ENCODE results near the gene HPS1. TPM values are rescaled to one million over a fixed set of nuclear protein-coding genes. Genes with fewer than 3 reads are reported as not detected.

HPS1 gene
- total and polyA plus RNA-seq, 2 experiments from 2014 or later: 21.4 to 51.2 TPM

DNA sequence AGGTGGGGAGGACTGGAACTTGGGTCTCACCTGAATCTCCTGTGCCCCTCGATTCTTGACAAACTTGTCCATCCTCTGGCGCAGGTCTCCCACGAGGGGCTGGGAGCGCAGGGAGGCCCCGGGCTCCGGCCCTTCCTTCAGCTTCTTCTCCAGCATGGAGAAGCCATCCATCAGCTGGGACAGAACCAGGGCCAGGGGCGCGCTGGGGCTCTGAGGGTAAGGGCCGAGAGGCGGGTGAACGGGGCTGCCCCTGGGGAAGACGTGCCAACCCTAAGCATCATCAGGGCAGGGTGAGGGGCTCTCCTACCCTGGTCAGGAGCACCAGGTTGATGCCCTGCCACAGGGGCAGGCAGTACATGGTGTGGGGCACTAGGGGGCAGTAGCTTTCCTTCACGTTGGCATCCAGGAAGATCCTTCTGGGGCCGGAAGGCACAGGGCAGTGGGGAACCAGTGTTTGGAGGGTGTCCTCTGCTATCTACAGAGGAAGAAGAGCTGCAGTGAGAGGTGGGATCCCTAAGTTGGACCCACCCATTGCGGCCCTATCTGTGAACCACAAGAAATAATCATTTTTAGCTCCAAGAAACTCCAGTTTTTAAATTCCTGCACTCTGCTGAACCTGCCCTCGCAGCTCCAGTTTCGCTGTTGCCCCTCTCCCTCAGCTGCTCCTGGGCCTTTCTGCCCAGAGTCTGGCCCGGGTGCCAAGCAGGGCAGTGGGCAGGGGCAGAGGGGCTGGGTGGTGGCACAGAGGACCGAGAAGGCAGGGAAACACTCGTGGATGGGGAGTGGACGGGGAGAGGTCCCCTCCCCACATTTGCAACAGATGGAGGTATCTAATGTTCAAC lies 21.0 kb downstream of the HPS1 start:
- H3K27me3 ChIP-seq (ENCODE audit: insufficient read depth): no peaks in the 10 kb centered on the region
- Mint-ChIP-seq H3K27me3 (ENCODE audit: insufficient read depth, low read depth, poor library complexity) (peaks cover 7% of the 10 kb centered on the region), H3K9me3 (peaks cover 1% of the 10 kb centered on the region; the same call in 1 of the 3 replicates), H3K4me1 (no peaks in the 10 kb centered on the region), H3K4me3 (no peak overlapping the region), H3K36me3 (ENCODE audit: low read depth) (peaks cover 9% of the 10 kb centered on the region), H3K27ac (no peak overlapping the region)
- H3K4me1 ChIP-seq (ENCODE audit: insufficient read depth): no peaks in the 10 kb centered on the region
- no peaks in the 10 kb centered on the region for H3F3A ChIP-seq (replicated peaks; ENCODE audit: low read depth)
- no peaks in the 10 kb centered on the region for H3K79me2 ChIP-seq (replicated peaks; ENCODE audit: insufficient read depth)
- no peaks in the 10 kb centered on the region; the same call in 1 of the 2 replicates for H4K20me1 ChIP-seq (replicated peaks; ENCODE audit: insufficient read depth)
- H2AFZ ChIP-seq: no peak overlapping the region
- DNase-seq (ENCODE audit: low spot score) (peak; percentile 87), ATAC-seq (peak; percentile 87)
- H3K9me2 ChIP-seq (ENCODE audit: insufficient read depth): no peaks in the 10 kb centered on the region
- no peak overlapping the region for H3K4me3 ChIP-seq
- TF ChIP-seq, protein P1, sequence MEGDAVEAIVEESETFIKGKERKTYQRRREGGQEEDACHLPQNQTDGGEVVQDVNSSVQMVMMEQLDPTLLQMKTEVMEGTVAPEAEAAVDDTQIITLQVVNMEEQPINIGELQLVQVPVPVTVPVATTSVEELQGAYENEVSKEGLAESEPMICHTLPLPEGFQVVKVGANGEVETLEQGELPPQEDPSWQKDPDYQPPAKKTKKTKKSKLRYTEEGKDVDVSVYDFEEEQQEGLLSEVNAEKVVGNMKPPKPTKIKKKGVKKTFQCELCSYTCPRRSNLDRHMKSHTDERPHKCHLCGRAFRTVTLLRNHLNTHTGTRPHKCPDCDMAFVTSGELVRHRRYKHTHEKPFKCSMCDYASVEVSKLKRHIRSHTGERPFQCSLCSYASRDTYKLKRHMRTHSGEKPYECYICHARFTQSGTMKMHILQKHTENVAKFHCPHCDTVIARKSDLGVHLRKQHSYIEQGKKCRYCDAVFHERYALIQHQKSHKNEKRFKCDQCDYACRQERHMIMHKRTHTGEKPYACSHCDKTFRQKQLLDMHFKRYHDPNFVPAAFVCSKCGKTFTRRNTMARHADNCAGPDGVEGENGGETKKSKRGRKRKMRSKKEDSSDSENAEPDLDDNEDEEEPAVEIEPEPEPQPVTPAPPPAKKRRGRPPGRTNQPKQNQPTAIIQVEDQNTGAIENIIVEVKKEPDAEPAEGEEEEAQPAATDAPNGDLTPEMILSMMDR (conservative IDR thresholded peaks at IDR 0.05; ENCODE audit: low read depth in 2 of 2): peak; percentile 74 to 93
- no peak for TF ChIP-seq CREB1 (CRISPR knock-in tag; IDR thresholded peaks at IDR 0.05; ENCODE audit: low read depth)
- no peak overlapping the region for H3K27ac ChIP-seq (ENCODE audit: low read depth)
- no peak overlapping the region for H3K4me2 ChIP-seq
- no peaks in the 10 kb centered on the region for H3K36me3 ChIP-seq (ENCODE audit: insufficient read depth)

DNA sequence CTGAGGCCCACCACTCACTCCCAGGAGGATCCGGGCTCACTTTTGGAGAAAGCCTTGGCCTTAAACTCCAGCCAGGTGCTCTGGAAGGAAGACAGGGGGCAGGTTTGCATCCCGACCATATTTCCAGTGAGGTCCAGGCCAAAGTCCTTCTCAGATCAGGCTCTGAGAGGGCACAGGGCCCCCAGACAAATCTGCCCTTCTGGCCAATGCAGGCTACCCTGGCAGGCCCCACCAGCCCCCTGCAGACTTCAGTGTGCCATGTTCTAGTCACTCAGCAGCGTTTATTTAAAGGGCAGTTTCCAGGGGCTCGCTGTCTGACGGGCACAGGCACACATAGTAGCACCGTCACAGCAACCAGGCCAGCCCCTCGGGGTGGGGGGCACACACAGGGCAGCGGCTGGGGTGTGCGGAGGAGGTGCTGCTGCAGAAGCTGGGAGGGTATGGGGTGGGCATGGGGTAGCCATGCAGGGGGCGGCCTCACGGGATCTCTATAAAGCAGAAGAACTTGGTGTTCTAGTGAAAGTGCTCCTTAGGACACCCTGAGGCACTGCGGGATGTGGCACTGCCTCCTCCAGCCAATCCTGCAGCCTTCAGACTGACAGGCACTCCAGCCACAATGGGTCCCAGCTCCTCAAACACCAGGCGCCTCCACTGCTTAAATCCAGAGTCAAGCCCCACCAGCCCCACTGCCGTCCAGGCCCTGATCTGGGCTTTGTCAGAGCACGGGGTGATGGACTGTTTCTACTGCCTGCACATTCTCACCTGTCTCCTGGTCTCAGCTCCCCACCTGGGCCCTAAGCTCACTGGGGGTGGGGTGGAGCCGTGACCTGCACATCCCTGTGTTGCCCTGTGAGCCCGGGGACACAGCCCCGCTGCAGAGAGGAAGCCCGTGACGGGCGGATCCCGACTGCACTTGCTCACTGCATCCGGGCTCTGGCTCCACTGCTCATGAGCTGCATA lies 22.2 kb downstream of the HPS1 start:
- Mint-ChIP-seq H3K4me3 (no peak overlapping the region), H3K36me3 (ENCODE audit: low read depth) (peaks cover 4% of the 10 kb centered on the region; the same call in 1 of the 3 replicates), H3K4me1 (no peaks in the 10 kb centered on the region), H3K9me3 (no peaks in the 10 kb centered on the region), H3K27ac (no peak overlapping the region), H3K27me3 (ENCODE audit: insufficient read depth, low read depth, poor library complexity) (peaks cover 4% of the 10 kb centered on the region)
- no peaks in the 10 kb centered on the region; the same call in 1 of the 2 replicates for H4K20me1 ChIP-seq (replicated peaks; ENCODE audit: insufficient read depth)
- H3K4me1 ChIP-seq (ENCODE audit: insufficient read depth): no peaks in the 10 kb centered on the region
- DNase-seq (ENCODE audit: low spot score): no peak
- no peaks in the 10 kb centered on the region for H3F3A ChIP-seq (replicated peaks; ENCODE audit: low read depth)
- H3K27ac ChIP-seq (ENCODE audit: low read depth): no peak overlapping the region
- no peak overlapping the region for H3K4me2 ChIP-seq
- H2AFZ ChIP-seq: no peak overlapping the region
- no peaks in the 10 kb centered on the region for H3K27me3 ChIP-seq (ENCODE audit: insufficient read depth)
- ATAC-seq: no peak
- H3K36me3 ChIP-seq (ENCODE audit: insufficient read depth): no peaks in the 10 kb centered on the region
- H3K9me2 ChIP-seq (ENCODE audit: insufficient read depth): no peaks in the 10 kb centered on the region
- no peaks in the 10 kb centered on the region for H3K79me2 ChIP-seq (replicated peaks; ENCODE audit: insufficient read depth)
- no peak overlapping the region for H3K4me3 ChIP-seq
- no peak for TF ChIP-seq JUNB (IDR thresholded peaks at IDR 0.05; ENCODE audit: unreplicated experiment)
- TF ChIP-seq POLR2AphosphoS5 (IDR thresholded peaks at IDR 0.05; ENCODE audit: low read depth): no peak
- TF ChIP-seq, protein P2, sequence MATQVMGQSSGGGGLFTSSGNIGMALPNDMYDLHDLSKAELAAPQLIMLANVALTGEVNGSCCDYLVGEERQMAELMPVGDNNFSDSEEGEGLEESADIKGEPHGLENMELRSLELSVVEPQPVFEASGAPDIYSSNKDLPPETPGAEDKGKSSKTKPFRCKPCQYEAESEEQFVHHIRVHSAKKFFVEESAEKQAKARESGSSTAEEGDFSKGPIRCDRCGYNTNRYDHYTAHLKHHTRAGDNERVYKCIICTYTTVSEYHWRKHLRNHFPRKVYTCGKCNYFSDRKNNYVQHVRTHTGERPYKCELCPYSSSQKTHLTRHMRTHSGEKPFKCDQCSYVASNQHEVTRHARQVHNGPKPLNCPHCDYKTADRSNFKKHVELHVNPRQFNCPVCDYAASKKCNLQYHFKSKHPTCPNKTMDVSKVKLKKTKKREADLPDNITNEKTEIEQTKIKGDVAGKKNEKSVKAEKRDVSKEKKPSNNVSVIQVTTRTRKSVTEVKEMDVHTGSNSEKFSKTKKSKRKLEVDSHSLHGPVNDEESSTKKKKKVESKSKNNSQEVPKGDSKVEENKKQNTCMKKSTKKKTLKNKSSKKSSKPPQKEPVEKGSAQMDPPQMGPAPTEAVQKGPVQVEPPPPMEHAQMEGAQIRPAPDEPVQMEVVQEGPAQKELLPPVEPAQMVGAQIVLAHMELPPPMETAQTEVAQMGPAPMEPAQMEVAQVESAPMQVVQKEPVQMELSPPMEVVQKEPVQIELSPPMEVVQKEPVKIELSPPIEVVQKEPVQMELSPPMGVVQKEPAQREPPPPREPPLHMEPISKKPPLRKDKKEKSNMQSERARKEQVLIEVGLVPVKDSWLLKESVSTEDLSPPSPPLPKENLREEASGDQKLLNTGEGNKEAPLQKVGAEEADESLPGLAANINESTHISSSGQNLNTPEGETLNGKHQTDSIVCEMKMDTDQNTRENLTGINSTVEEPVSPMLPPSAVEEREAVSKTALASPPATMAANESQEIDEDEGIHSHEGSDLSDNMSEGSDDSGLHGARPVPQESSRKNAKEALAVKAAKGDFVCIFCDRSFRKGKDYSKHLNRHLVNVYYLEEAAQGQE (IDR thresholded peaks at IDR 0.05; ENCODE audit: unreplicated experiment): no peak
- TF ChIP-seq, protein P1 (conservative IDR thresholded peaks at IDR 0.05; ENCODE audit: low read depth in 2 of 2): no peak
- no peak for TF ChIP-seq EZH2 (IDR thresholded peaks at IDR 0.05; ENCODE audit: low read depth, unreplicated experiment)
- TF ChIP-seq ZNF331 (CRISPR knock-in tag; IDR thresholded peaks at IDR 0.05; ENCODE audit: low read depth): no peak
- TF ChIP-seq CREB1 (CRISPR knock-in tag; IDR thresholded peaks at IDR 0.05; ENCODE audit: low read depth): no peak
- TF ChIP-seq NANOG (IDR thresholded peaks at IDR 0.05; ENCODE audit: borderline replicate concordance): no peak
- no peak for TF ChIP-seq EZH2phosphoT487 (IDR thresholded peaks at IDR 0.05; ENCODE audit: unreplicated experiment)
- TF ChIP-seq STAT1 (IDR thresholded peaks at IDR 0.05; ENCODE audit: unreplicated experiment): no peak
- TF ChIP-seq, protein P3, sequence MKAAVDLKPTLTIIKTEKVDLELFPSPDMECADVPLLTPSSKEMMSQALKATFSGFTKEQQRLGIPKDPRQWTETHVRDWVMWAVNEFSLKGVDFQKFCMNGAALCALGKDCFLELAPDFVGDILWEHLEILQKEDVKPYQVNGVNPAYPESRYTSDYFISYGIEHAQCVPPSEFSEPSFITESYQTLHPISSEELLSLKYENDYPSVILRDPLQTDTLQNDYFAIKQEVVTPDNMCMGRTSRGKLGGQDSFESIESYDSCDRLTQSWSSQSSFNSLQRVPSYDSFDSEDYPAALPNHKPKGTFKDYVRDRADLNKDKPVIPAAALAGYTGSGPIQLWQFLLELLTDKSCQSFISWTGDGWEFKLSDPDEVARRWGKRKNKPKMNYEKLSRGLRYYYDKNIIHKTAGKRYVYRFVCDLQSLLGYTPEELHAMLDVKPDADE (IDR thresholded peaks at IDR 0.05): no peak
